Right lung (tissue), 5 donors: Measurements from ENCODE around the gene CFTR. TPM values are rescaled to one million over a fixed set of nuclear protein-coding genes. Genes with fewer than 3 reads are reported as not detected.

ENCODE experiments used
- DNase-seq, 2 donors: peaks; one replicate each; pipeline ENCODE4 v3.0.0-alpha.2; 2013
- polyA plus RNA-seq, 5 donors: library from polyadenylated mRNA; unstranded; fragments of 120-200 nt; gene quantifications; one replicate each; pipeline versions ENCODE4 v1.2.1 to v1.2.3, GENCODE V29; 2013; ENCODE audit warnings: inconsistent platforms in 1 of 5, low replicate concordance in 1 of 5; ENCODE audit not compliant: insufficient read length in 5 of 5, insufficient read depth in 1 of 5

The CFTR gene
- polyA plus RNA-seq, 5 donors, result 24.8 to 41.6 (median 35.0) TPM

DNA sequence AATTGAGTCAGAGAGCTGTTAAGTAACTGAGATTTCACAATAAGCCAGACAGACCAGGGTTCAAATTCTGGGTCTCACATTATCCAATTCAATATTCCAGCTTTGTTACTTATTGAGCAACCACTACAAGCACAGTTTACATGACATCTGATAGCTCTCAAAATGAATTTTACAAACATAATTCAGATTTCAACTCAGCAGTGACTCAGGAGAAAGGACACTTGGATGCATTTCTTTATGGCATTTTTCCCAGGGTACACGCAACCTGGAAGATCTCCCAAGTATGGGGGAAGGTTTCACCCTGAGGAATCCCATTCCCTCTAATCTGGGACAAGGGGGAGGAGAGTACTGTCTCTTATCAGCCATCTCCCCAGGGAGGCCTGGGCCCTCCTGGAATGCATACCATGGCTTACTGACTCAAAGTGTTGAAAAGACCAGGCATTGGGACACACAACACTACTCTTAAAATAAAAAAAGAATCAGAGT is 102.4 kb downstream of the CFTR start:
- DNase-seq, result peak; percentile 27 to 30

DNA sequence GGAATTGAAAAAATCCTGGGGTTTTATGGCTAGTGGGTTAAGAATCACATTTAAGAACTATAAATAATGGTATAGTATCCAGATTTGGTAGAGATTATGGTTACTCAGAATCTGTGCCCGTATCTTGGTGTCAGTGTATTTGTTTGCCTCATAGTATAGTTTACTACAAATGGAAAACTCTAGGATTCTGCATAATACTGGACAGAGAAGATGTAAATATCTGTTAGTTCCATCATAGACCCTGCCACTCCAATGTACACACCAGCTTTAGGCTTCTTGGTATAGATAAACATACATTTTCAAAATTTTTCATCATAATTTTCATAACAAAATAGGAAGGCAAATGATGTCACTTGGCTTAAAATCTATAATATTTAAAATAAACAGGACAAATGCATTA is 108.1 kb downstream of the CFTR start:
- DNase-seq, result no peak

DNA sequence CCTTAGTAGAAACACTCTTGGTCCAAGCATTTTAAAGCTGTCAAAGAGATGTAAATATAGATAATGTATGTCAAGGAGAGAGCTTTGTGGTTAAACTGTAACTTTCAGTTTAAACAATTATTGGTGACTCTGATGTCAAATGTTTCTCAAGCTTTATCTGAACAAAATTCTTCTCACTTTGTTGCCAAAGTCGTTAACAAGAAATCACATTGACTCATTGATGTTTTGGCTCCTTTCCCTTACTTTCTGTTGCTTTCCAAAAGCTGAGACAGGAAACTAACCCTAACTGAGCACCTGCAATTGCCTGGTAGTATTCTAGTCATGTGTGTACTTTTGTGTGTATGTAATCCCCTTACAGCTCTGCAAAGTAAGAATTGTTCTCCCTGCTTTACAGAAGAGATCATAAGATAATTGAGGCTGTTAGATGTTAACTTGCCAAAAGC is 108.5 kb downstream of the CFTR start:
- DNase-seq, result peak; percentile 8 to 17

DNA sequence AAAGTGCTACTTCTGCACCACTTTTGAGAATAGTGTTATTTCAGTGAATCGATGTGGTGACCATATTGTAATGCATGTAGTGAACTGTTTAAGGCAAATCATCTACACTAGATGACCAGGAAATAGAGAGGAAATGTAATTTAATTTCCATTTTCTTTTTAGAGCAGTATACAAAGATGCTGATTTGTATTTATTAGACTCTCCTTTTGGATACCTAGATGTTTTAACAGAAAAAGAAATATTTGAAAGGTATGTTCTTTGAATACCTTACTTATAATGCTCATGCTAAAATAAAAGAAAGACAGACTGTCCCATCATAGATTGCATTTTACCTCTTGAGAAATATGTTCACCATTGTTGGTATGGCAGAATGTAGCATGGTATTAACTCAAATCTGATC is 110.4 kb downstream of the CFTR start:
- no peak for DNase-seq

DNA sequence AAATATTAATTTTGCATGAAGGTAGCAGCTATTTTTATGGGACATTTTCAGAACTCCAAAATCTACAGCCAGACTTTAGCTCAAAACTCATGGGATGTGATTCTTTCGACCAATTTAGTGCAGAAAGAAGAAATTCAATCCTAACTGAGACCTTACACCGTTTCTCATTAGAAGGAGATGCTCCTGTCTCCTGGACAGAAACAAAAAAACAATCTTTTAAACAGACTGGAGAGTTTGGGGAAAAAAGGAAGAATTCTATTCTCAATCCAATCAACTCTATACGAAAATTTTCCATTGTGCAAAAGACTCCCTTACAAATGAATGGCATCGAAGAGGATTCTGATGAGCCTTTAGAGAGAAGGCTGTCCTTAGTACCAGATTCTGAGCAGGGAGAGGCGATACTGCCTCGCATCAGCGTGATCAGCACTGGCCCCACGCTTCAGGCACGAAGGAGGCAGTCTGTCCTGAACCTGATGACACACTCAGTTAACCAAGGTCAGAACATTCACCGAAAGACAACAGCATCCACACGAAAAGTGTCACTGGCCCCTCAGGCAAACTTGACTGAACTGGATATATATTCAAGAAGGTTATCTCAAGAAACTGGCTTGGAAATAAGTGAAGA is 112.3 kb downstream of the CFTR start:
- no peak for DNase-seq

DNA sequence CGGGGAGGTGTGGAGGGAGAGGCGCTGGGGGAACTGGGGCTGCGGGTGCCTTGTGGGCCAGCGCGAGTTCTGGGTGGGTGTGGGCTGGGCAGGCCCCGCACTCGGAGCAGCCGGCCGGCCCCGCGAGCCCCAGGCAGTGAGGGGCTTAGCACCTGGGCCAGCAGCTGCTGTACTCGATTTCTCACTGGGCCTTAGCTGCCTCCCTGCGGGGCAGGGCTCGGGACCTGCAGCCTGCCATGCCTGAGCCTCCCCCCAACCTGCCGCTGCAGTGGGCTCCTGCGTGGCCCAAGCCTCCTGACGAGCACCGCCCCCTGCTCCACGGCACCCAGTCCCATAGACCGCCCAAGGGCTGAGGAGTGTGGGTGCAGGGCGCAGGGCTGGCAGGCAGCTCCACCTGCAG is 116.3 kb downstream of the CFTR start:
- DNase-seq, result no peak

DNA sequence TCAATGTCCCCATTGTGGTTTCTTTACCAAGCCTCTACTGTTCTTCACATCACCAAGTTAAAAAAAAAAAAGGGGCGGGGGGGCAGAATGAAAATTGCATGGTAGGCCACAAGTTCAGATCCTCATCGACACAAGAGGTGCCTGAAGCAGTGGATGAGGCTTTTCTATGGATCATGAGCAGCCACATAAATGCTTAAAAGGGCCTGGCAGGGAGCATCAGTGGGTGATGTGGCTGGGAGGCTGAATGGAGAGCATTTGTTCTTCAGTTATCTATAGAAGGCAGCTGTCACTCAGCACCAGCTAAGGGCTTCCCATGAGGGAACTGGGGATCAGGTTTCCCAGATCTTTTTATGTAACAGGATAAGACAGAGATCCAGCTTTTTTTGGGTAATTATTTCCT is 117.9 kb downstream of the CFTR start:
- no peak for DNase-seq

DNA sequence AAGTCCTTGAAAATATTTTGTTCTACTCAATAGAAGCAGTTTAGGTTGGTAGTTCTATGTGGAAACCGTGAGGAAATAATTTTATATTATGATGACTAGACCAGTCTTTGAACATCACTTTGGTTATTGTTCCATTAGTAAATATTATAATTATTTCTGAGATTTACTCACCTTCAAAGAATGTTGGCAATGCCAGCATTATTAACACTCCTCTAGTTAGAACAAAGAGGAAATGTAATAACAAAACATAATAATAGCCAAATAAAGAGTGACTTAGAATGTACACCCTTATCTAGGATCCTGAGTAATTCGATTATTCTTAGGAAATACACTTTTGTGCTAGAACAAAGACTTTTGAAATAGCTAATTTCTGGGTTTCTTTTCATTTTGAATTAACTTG is 121.1 kb downstream of the CFTR start:
- DNase-seq, result no peak

DNA sequence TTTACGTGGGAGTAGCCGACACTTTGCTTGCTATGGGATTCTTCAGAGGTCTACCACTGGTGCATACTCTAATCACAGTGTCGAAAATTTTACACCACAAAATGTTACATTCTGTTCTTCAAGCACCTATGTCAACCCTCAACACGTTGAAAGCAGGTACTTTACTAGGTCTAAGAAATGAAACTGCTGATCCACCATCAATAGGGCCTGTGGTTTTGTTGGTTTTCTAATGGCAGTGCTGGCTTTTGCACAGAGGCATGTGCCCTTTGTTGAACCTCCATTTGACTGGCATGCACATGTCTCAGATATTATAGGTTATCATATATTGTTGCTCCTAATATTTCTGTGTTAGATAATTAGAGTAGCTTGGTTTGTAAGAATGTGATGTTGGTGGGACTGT is 123.8 kb downstream of the CFTR start:
- DNase-seq, result no peak

DNA sequence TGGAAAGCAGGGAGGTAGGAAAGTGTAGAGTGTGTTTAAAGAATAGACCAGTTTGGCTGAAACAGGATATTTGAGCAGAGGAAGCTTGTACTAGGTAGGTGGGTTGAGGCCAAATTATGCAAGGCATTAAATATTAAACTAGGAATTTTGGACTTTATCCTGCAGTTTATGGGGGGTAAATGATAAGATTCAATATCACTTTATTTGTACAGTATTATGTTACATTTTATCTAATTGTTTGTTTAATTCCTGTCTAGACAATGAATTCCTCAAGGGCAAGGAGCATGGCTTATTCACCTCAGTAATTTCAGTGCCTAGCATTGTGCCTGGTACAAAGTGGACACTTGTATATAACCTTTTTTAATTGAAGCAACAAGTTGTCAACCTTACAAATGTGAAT is 125.9 kb downstream of the CFTR start:
- no peak for DNase-seq

DNA sequence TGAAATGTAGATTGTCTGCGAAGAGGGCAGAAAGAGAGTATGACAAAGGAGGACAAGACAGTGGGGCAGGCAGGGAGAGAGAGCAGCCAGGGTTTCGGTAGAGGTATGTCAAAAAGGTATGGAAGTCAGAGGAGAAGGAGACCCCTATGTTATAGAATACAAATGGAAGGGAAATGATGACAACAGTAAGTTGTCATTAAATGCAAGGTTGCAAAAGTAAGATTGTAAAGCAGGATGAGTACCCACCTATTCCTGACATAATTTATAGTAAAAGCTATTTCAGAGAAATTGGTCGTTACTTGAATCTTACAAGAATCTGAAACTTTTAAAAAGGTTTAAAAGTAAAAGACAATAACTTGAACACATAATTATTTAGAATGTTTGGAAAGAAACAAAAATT is 126.3 kb downstream of the CFTR start:
- DNase-seq, result no peak

DNA sequence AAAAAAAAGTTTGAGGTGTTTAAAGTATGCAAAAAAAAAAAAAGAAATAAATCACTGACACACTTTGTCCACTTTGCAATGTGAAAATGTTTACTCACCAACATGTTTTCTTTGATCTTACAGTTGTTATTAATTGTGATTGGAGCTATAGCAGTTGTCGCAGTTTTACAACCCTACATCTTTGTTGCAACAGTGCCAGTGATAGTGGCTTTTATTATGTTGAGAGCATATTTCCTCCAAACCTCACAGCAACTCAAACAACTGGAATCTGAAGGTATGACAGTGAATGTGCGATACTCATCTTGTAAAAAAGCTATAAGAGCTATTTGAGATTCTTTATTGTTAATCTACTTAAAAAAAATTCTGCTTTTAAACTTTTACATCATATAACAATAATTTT is 130.6 kb downstream of the CFTR start:
- no peak for DNase-seq

DNA sequence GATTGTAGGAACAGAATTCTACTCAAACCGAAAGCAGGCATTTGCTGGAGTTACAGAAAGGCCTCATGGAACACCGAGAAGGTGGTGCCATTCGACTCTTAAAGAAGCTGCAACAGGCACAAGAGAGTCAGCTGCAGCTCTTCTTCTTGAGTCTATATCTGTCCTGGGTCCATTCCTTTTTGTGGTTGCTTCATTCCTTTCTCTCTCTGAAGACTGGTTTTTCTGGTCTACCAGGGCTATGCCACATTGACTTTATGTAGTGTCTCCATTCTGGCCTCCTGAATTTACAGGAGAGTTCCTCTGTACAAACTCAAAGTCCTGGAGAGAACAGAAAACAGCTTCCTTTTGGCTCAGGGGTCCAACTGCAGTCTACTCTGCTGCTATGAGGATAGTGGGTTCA is 132.8 kb downstream of the CFTR start:
- DNase-seq, result no peak

DNA sequence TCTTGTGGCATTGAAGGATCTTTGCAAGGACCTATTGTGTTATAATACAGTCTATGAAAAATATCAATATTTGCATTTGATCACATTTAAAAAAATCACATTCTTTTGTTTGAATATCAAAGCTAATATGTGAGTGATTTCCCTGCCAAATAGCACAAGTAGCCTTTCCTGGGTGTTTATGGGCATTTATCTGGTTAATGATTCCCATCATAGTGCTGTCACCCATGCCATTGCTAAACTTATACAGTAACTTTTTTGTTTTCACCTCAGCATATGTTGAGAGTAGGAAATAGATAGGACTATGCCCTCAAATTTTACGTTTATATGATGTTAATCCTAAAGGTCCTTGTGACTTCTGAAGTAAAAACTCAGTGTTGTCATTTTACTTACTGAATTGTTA is 136.9 kb downstream of the CFTR start:
- DNase-seq, result no peak

DNA sequence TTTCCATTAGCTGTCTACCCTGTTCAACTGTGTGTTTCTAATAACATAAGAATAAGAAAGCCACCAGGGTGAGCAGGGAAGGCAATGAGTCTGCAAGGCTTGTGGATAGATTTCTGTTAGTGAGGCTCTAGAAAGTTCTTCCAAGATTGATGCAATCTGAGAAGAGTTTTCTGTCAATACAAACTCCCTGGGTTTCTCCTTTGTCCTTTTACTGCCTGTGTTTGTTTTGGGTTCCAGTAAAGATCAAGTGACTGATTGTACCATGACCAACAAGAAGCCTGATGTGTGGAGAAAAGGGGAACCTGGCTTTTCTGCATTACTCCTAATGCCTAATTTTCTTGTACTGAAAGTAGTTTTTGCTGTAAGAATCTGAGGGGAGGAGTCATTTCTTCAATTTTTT is 139.9 kb downstream of the CFTR start:
- DNase-seq, result no peak

DNA sequence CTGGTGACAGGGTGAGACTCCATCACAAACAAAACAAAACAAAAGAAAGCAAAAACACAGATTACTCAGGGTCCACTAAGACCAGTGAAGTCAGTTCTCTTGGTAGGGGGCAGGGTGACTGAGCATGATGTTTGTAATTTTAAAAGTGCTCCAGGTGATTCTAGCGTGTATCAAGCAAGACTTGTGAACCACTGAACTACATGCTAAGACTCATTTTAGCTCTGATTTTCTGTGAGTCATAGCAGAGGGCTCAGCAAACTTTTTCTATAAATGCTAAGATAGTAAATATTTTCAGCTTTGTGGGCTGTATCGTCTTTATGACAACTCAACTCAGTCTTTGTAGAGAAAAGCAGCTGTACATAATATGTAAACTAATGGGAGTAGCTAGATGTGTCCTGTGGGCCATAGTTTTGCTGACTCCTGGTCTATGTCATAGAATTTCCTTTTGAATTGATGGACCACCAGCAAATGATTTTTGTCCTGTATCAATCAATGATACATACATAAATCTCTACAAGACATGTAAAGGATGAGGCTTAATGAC is 141.3 kb downstream of the CFTR start:
- no peak for DNase-seq

DNA sequence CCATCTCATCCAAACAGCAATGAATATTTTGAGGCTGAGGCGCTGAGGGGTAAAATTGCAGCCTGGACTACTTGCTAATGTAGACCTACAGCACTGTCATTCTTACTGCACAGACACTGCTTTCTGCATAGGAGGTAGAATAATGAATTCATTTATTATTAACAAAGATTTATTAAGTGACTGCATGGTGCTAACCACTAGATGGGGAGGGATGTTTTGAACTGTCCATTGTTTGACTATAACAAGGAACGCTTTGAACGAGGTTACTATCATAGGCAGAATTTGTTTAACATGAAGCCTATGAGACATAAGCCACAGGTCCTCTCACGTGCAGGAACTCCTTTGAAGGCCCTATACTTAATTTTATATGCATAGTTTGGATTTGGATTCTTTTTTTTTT is 143.8 kb downstream of the CFTR start:
- DNase-seq, result no peak

DNA sequence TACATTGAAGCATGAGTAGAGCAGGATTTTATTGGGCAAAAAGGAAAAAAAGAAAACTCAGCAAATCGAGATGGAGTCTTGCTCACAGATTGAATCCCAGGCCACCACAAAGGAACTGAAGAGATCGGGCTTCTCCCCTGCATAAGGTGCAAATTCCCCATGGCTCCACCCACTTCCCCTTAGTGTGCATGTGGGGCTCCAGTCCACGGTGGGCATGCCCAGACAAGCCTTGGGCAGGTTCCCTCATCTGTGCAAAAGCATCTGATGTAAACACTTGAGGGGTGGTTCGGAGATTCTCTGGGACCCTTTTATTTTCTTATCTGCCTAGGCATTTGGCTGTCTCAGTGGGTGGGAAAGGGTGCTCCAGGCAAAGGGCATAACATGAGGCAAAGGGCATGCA is 150.7 kb downstream of the CFTR start:
- DNase-seq, result no peak

DNA sequence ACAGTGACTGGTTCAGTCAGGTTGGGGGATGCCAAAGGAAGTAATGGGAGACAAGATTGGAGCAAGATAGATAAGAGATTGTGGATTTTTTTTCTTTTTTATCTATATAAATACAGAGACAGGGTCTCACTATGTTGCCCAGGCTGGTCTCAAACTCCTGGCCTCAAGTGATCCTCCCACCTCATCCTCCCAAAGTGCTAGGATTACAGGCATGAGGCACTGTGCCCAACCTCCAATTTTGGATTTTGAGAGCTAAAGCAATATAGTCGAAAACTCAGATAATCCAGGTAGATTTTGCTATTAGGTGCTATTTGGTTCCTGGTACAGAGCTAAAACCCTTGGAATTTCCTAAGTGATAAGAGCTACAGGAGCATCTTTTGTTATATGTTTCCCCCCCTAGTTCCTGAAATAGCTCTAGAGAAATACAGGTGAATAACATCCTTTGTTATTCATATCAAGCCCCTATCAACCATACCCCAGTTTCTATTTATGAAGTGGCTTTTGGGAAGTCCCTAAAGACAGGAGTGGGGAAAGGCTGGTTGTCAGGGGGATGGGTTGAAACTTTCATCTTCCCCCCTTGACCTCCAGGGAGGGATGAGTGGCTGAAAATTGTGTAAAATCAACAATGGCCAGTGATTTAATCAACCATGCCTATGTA is 151.2 kb downstream of the CFTR start:
- DNase-seq, result no peak

DNA sequence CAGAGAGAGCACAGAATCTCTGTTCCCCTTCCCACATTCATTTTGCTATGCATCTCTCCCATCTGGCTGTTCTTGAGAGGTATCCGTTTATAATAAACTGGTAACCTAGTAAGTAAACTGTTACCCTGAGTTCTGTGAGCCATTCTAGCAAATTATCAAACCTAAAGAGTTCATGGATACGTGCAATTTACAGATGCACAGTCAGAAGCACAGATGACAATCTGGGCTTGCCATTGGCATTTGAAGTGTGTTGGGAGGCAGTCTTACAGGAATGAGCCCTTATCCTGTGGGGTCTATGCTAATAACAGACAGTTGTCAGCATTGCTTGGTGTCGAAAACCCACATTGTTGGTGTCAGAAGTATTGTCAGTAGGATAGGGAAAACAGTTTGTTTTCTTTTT is 151.8 kb downstream of the CFTR start:
- DNase-seq, result no peak

DNA sequence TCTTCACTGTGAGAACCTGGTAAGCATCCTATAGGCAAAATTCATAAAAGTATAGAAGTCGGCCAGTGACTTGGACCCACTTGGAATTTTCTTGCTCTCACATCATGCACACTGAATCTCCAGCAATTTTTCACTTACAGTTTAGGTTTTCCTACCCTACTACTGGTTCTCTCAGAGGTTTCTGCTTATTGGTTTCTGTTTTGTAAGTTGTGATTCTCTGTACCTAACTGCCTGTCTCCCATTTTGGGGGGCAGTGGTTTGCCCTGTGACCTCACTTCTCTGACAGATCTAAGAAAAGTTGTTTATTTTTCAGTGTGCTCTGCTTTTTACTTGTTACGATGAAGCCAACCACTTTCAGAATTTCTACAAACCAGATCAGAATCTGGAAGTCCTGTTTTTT is 158.1 kb downstream of the CFTR start:
- DNase-seq, result no peak

DNA sequence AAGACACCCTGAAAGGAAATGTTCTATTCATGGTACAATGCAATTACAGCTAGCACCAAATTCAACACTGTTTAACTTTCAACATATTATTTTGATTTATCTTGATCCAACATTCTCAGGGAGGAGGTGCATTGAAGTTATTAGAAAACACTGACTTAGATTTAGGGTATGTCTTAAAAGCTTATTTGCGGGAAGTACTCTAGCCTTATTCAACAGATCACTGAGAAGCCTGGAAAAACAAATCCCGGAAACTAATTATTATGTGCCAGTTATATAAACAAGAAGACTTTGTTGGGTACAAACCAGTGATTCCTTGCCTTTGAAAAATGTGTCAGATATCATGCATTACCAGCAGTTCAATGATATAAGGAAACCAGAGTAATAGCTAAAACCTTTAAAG is 160.1 kb downstream of the CFTR start:
- DNase-seq, result no peak

DNA sequence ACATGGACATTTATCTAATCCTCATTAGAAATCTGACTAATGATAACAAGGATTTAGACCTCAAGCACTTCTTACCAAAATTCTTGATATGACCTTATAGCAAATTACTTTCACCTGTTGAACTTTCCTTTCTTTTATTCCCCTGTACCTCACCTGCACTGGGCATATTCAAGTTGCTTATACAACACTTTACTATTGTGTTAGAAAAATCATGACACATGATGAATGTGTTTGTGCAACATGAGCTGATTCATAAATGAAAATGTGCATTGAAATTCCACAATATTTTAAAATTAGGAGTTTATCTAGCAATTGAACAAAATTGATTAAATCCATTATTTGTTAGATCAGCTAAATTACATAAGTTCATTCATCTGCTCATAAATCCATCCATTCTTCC is 160.6 kb downstream of the CFTR start:
- no peak for DNase-seq
